CD4-positive, alpha-beta T cell treated with Interleukin-1 beta for 1 hour (primary cell): Measurements from ENCODE around the gene MAD1L1.

ENCODE experiments used
- DNase-seq, 2 donors: peaks; one replicate each; pipeline ENCODE4 v3.0.0-alpha.2; 2020 to 2022

MAD1L1 gene

GRCh38 chr7:2241580-2242540 is 9.1 kb upstream of the MAD1L1 start, which contains the start of the genes MRM2 and NUDT1:
Gene MRM2 (minus strand): TSS chr7:2242205. CDS start chr7:2242169, 36 bp downstream.
Gene NUDT1 (plus strand): TSS chr7:2242226. CDS start chr7:2244575, 2,349 bp downstream.
- peak; percentile 71 to 74 for DNase-seq

DNA sequence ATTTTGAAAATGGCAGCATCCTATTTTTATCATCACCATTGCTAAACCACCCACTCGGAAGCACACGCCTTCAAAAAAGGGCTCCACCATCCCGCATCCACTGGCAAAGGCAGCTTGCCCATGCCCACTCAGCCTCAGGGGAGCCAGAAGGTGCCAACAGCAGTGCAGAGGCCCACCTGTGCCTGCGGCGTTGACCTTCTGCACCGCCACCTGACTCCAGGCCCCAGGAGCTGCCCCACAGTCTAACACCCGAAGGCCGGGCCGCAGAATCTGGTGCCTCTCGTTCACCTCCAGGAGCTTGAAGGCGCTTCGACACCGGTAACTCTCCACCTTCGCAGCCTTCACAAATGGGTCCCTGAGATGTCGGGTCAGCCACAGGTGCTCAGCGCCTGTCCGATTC is 6.5 kb upstream of the MAD1L1 start:
- DNase-seq, result no peak

DNA sequence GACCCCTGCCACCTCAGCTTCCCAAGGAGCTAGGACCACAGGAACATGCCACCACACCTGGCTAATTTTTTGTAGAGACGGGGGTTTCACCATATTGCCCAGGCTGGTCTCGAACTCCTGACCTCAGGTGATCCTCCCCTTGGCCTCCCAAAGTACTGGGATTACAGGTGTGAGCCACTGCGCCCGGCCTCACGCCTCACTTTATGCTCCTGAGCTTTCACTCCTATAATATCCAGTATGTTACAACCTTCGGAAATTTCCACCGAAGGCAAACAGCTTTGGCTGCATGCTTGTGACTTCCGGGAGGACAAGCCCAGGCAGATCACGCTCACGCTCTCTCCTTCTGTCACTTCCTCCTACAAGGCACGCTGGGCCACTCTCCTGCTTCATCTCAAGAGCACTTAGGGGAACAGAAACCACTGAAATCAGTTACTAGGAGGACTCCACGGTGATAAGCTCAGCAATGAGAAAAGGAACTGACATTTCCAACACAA is 4.4 kb upstream of the MAD1L1 start:
- peak; percentile 22 to 81 for DNase-seq

- no peak for DNase-seq
Measured at GRCh38 chr7:2233926-2234325, 1.2 kb upstream of the MAD1L1 start.

GRCh38 chr7:2231992-2232765 is 566 bp downstream of the MAD1L1 start:
- DNase-seq, result peak in 1 of 2 donors; percentile 23

DNA sequence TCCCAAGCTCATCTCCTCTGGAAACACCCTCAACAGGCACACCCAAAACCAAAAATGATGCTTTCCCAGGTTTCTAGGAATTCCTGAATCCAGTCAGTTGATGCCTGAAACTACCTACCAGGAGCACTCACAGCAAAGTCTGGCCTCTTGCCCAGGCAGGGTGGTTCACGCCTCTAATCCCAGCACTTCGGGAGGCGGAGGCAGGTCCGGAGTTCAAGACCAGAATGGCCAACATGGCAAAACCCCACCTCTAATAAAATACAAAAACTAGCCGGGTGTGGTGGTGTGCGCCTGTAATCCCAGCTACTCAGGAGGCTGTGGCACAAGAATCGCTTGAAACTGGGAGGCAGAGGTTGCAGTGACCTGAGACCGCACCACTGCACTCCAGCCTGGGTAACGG is 1.9 kb downstream of the MAD1L1 start:
- no peak for DNase-seq

GRCh38 chr7:2230226-2230625 is 2.5 kb downstream of the MAD1L1 start:
- no peak for DNase-seq

GRCh38 chr7:2229467-2229866 is 3.3 kb downstream of the MAD1L1 start:
- no peak for DNase-seq

GRCh38 chr7:2228921-2229320 is 3.8 kb downstream of the MAD1L1 start:
- no peak for DNase-seq

DNA sequence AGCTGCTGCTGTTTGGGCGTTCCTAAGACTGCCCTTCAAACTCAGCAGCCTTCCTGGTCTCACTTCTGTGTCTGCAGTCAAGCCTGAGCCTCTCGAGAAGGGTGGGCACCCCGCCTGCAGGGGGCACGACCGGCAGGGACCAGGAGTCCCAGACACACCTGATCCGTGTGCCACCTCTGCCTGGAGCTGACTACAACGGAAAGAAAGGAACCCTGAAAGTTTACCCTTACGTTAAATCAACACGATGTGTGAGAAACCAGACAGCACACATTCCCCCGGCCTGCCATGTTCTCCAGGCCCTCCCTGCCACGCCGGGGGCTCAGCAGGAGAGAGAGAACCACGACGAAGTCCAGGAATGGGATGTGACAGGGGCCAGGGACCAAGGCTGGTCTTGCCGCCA is 5.0 kb downstream of the MAD1L1 start:
- no peak for DNase-seq

- DNase-seq, result no peak
Measured at GRCh38 chr7:2225830-2226229, 6.9 kb downstream of the MAD1L1 start.

- no peak for DNase-seq
Measured at GRCh38 chr7:2225336-2225735, 7.4 kb downstream of the MAD1L1 start.

DNA sequence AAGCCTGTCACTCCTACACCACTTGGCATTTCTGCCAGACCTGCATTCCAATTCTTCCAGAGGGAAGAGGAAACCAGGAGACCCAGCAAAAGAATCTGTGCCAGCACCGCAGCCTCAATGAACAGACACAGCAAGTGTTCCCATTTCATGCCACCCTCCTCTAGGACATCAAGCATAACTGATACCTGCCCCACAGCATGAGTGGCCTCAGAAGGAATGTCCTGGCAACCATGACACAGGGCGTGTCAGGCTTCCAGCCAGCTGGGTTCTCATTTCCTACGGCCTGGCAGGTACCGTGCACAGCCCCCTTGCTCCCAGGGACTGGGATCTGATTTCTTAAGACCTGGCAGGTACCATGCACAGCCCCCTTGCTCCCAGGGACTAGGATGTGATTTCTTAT is 7.8 kb downstream of the MAD1L1 start:
- DNase-seq, result no peak

DNA sequence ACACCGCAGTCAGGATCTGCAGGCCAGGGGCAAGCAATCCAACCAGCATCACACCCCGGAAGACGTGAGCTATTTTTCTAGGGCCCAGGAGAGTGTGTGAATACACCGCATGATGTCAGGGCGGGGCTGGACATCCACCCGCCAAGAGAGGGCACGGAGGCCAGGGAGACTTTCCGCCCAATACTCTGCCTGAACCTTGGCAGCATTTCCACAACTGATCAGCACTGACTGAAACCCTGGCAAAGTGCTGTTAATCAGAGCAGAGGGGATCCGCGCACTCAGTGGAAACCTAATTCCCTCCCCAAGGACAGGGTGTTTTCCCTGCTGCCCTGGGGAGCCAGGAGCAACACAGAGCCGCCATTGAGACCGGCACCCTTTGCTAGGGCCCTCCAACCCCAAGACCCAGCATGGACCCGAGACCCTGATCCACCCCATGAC is 8.2 kb downstream of the MAD1L1 start:
- no peak for DNase-seq

DNA sequence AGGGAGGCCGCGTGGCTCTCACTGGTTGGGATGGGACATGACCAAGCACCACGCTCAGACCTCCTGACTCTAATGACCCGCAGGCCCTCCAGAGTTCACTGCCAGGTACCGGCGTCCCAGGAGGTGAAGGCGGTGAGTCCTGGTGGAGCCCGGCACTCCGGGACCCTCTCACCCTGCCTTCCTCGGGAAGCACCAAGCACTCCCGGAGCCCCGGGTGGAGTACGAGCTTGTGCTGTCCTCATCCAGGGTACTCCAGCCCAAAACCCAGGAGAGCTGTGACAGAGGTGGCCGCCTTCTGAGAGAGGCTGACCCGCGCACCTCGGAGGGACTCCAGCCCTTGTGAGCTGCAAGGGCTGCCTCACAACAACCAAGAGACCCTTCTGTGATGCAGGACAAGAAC is 9.4 kb downstream of the MAD1L1 start:
- DNase-seq, result no peak

DNA sequence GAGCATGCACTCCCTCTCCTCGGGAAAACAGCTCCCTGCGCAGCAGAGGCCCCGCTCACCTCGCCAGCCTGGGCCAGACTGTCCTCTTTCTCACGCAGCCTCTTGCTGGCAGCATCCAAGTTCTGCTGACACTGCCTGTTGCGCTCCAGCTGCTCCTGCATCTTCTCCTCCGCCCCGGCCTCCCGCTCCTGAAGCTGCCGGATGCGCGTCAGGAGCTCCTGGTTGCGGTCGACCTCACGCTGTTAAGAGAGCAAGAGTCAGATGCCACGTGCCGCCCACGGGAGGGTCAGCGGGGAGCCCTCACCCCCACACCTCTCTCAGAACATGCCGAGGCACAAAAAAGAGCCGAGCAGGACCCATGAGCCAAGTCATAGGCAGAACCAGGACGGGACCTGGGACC is 10.2 kb downstream of the MAD1L1 start:
- no peak for DNase-seq

GRCh38 chr7:2220954-2221353 is 11.8 kb downstream of the MAD1L1 start:
- DNase-seq, result no peak

DNA sequence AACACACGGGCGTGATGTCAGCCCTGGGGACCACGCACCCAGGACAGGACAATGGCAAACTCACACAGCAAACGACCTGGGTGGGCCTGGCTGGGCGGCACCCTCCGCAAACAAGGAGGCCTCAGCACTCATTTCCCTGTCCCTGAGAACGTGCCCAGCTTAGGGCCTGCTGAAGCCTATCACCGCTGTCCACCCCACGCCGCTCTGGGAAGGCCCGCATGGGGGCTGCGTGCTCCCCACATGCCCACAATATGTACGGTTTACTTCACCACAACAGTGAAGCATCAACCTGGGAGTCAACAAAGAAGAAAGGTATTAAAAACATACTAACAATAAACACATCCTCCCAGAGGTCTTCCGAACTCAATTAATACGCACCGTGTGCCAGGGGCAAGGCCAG is 12.2 kb downstream of the MAD1L1 start:
- DNase-seq, result no peak

GRCh38 chr7:2220030-2220429 is 12.7 kb downstream of the MAD1L1 start:
- no peak for DNase-seq

- no peak for DNase-seq
Measured at GRCh38 chr7:2219606-2220005, 13.1 kb downstream of the MAD1L1 start.

- no peak for DNase-seq
Measured at GRCh38 chr7:2219136-2219535, 13.6 kb downstream of the MAD1L1 start.

DNA sequence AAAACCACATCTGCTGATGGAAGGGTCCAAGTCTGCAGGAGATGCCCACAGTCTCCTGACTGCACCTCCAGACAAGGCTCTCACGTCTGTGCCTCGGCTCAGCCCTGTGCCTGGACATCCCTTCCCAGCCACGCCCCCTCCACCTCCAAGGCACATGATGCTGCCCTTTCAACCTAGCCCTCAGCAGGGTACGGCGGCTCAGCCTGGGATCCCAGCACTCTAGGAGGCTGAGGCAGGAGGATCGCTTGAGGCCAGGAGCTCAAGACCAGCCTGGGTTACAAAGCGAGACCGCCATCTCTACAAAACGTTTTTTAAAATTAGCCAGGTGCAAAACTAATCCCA is 14.3 kb downstream of the MAD1L1 start:
- DNase-seq, result no peak

DNA sequence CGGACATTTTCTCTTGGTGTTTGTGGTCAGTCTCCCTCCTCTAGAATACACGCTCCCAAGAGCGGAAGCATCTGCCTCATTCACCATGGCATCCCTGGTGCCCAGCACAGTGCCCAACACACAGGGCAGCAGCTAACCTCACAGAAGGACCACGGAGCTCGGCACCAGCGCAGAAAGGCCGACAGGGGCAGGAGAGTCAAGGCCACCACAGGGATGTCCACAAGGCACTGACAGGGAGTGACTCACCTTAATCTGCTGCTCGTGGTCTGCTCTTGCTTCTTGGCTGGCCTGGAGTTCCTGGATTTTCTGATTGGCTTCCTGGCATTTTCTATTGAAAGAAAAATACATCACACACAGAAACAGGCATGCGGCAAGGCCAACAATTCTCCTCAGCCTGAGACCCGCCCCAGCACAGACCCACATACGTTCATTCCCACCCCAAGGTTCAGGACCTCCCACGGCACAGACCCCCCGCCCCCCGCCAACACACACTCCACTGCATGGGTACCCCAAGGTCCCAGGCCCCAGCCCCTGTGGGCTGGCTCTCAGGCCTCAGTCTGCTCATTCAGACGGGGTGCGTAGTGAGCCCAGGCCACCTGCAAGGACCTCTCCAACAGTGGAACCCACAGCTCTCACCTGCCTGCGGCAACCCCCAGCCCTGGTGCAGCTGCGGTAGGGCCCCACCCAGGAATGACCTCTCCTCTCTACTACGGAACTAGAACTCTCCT is 14.9 kb downstream of the MAD1L1 start:
- no peak for DNase-seq
